Stimulated activated CD4-positive, alpha-beta T cell treated with anti-CD3 and anti-CD28 coated beads, Interleukin-15, amount 100 ng/mL, for 1 hour (primary cell): ENCODE measurements around the gene CTBP2.
"Not testable (repeated sequence)": the region's sequence is repeated elsewhere in the genome, so short reads cannot be mapped to it uniquely, and the experiment has no call there.

Experiments
- DNase-seq, 2 donors: peaks; one replicate each; pipeline ENCODE4 v3.0.0-alpha.2; 2020; ENCODE audit warnings: low read depth in 1 of 2, low spot score in 1 of 2

CTBP2 gene

GRCh38 chr10:125000366-125001312 lies 159.7 kb downstream of the CTBP2 start:
- no peak for DNase-seq

GRCh38 chr10:124999433-125000365 lies 160.7 kb downstream of the CTBP2 start:
- no peak for DNase-seq

GRCh38 chr10:124998624-124999291 lies 161.6 kb downstream of the CTBP2 start:
- no peak for DNase-seq

- no peak for DNase-seq
Measured at GRCh38 chr10:124997771-124998623, 162.4 kb downstream of the CTBP2 start.

GRCh38 chr10:124997306-124997705 lies 163.1 kb downstream of the CTBP2 start:
- no peak for DNase-seq

- no peak for DNase-seq
Measured at GRCh38 chr10:124996854-124997215, 163.5 kb downstream of the CTBP2 start.

- no peak for DNase-seq
Measured at GRCh38 chr10:124996127-124996853, 164.1 kb downstream of the CTBP2 start.

- no peak for DNase-seq
Measured at GRCh38 chr10:124995605-124996004, 164.8 kb downstream of the CTBP2 start.

- no peak for DNase-seq
Measured at GRCh38 chr10:124994573-124995473, 165.5 kb downstream of the CTBP2 start.

GRCh38 chr10:124993736-124994451 lies 166.5 kb downstream of the CTBP2 start:
- DNase-seq, result no peak

GRCh38 chr10:124993345-124993708 lies 167.0 kb downstream of the CTBP2 start:
- no peak for DNase-seq

GRCh38 chr10:124992462-124993344 lies 167.7 kb downstream of the CTBP2 start:
- no peak for DNase-seq

GRCh38 chr10:124991835-124992234 lies 168.5 kb downstream of the CTBP2 start:
- no peak for DNase-seq

- DNase-seq, result no peak
Measured at GRCh38 chr10:124990671-124991625, 169.4 kb downstream of the CTBP2 start.

GRCh38 chr10:124989526-124989925 lies 170.8 kb downstream of the CTBP2 start:
- DNase-seq, result no peak

- not testable (repeated sequence) for DNase-seq
Measured at GRCh38 chr10:124988753-124989152, 171.6 kb downstream of the CTBP2 start.
